HepG2 (cell line): ENCODE measurements around the gene PPP2R5D. TPM values are rescaled to one million over a fixed set of nuclear protein-coding genes. Genes with fewer than 3 reads are reported as not detected.

Experiments
- AKAP8 ChIP-seq: sonication (generic); formaldehyde crosslinking; IDR thresholded peaks from 2 replicates; pipeline ENCODE4 v1.5.1; 2020; ENCODE audit warnings: mild to moderate bottlenecking, missing genetic modification reagents
- ASH2L ChIP-seq: fragments of 300-600, 200-600 bp; sonication (generic); IDR thresholded peaks from 2 replicates; pipeline ENCODE4 v1.7.0; 2017; ENCODE audit warnings: low read depth, mild to moderate bottlenecking, moderate library complexity, mixed read lengths, low read length; ENCODE audit not compliant: insufficient read length
- ELF1 ChIP-seq: sonication (generic); formaldehyde crosslinking; IDR thresholded peaks from 2 replicates; pipeline ENCODE4 v1.4.0; 2020; ENCODE audit warnings: missing genetic modification reagents
- GPN1 ChIP-seq: sonication (generic); formaldehyde crosslinking; IDR thresholded peaks from 2 replicates; pipeline ENCODE4 v1.5.1; 2020; ENCODE audit warnings: missing genetic modification reagents, borderline replicate concordance
- NFKBIZ ChIP-seq: IDR thresholded peaks from 2 replicates; pipeline ENCODE4 v1.6.1; 2018; ENCODE audit warnings: missing genetic modification reagents, missing compliant biosample characterization
- PRMT3 ChIP-seq: sonication (generic); formaldehyde crosslinking; IDR thresholded peaks from 2 replicates; pipeline ENCODE4 v1.8.1; 2022; ENCODE audit warnings: low read depth, mild to moderate bottlenecking, moderate library complexity, missing genetic modification reagents, borderline replicate concordance
- SRF ChIP-seq: IDR thresholded peaks from 2 replicates; pipeline ENCODE4 v1.6.1; 2011; ENCODE audit warnings: mild to moderate bottlenecking, low read depth, low read length, moderate library complexity
- TARDBP ChIP-seq: sonication (generic); formaldehyde crosslinking; IDR thresholded peaks from 2 replicates; pipeline ENCODE4 v1.8.0; 2022; ENCODE audit warnings: mild to moderate bottlenecking, missing genetic modification reagents
- U2AF2 ChIP-seq: fragments of 200-400 bp; formaldehyde crosslinking; IDR thresholded peaks from 2 replicates; pipeline ENCODE4 v1.6.1; 2017; ENCODE audit warnings: low read depth, mild to moderate bottlenecking, low read length
- ZBTB34 ChIP-seq: sonication (generic); formaldehyde crosslinking; IDR thresholded peaks from 2 replicates; pipeline ENCODE4 v1.8.0; 2022; ENCODE audit warnings: mild to moderate bottlenecking, missing genetic modification reagents
- ZMYM3 ChIP-seq: sonication (generic); formaldehyde crosslinking; IDR thresholded peaks from 2 replicates; pipeline ENCODE4 v1.5.1; 2020; ENCODE audit warnings: mild to moderate bottlenecking, missing genetic modification reagents
- ZNF235 ChIP-seq: sonication (generic); formaldehyde crosslinking; IDR thresholded peaks from 2 replicates; pipeline ENCODE4 v1.8.1; 2023; ENCODE audit warnings: mild to moderate bottlenecking, missing genetic modification reagents, borderline replicate concordance
- ZNF260 ChIP-seq: sonication (generic); formaldehyde crosslinking; IDR thresholded peaks from 2 replicates; pipeline ENCODE4 v1.4.0; 2020; ENCODE audit warnings: missing genetic modification reagents, low read depth, mild to moderate bottlenecking, borderline replicate concordance
- ZNF569 ChIP-seq: sonication (generic); formaldehyde crosslinking; IDR thresholded peaks from 2 replicates; pipeline ENCODE4 v1.5.0; 2020; ENCODE audit warnings: mild to moderate bottlenecking, missing genetic modification reagents, moderate library complexity, borderline replicate concordance
- polyA plus RNA-seq, 8 experiments: library from polyadenylated mRNA; depleted of rRNA in 3 of 8; stranded (reverse) in 7 of 8; unstranded in 1 of 8; fragments of >200 nt; fragmentation: Illumina TruSeq in 4 of 8; extraction: Trizol in 4 of 8; gene quantifications; 2 replicates each; pipeline versions ENCODE4 v1.2.1 to v1.2.3, GENCODE V29; 2011 to 2016; ENCODE audit warnings: low read depth in 4 of 8, missing spikeins in 1 of 8, mixed read lengths in 1 of 8; ENCODE audit not compliant: insufficient read depth in 1 of 8
- total RNA-seq, 5 experiments: library from RNA; depleted of rRNA; stranded (reverse); fragments of >200 nt; fragmentation: Illumina TruSeq; extraction: Trizol; gene quantifications; 2 replicates each; pipeline ENCODE4 v1.2.3, GENCODE V29; 2016; ENCODE audit warnings: low read depth in 1 of 5
- TF ChIP-seq, protein P1 (sequence below): sonication (generic); formaldehyde crosslinking; IDR thresholded peaks from 2 replicates; pipeline ENCODE4 v1.4.0; 2020; ENCODE audit warnings: low read depth, missing genetic modification reagents
- TF ChIP-seq, protein P2 (sequence below): sonication (generic); formaldehyde crosslinking; IDR thresholded peaks from 2 replicates; pipeline ENCODE4 v1.4.0; 2020; ENCODE audit warnings: missing genetic modification reagents
- TF ChIP-seq, protein P3 (sequence below): sonication (generic); formaldehyde crosslinking; IDR thresholded peaks from 2 replicates; pipeline ENCODE4 v1.5.0; 2020; ENCODE audit warnings: missing genetic modification reagents
- TF ChIP-seq, protein P4 (sequence below): sonication (generic); formaldehyde crosslinking; IDR thresholded peaks from 2 replicates; pipeline ENCODE4 v1.8.1; 2023; ENCODE audit warnings: missing genetic modification reagents, inconsistent platforms, borderline replicate concordance
- TF ChIP-seq, protein P5 (sequence below): sonication (generic); formaldehyde crosslinking; IDR thresholded peaks from 2 replicates; pipeline ENCODE4 v1.4.0; 2020; ENCODE audit warnings: mild to moderate bottlenecking, missing genetic modification reagents

Gene PPP2R5D
- total and polyA plus RNA-seq, 2 of the 13 experiments (the other 11 are each of a cell fraction or from before 2014, with no cell fraction given) = 53.7 to 60.4 TPM

- TF ChIP-seq, protein P1, sequence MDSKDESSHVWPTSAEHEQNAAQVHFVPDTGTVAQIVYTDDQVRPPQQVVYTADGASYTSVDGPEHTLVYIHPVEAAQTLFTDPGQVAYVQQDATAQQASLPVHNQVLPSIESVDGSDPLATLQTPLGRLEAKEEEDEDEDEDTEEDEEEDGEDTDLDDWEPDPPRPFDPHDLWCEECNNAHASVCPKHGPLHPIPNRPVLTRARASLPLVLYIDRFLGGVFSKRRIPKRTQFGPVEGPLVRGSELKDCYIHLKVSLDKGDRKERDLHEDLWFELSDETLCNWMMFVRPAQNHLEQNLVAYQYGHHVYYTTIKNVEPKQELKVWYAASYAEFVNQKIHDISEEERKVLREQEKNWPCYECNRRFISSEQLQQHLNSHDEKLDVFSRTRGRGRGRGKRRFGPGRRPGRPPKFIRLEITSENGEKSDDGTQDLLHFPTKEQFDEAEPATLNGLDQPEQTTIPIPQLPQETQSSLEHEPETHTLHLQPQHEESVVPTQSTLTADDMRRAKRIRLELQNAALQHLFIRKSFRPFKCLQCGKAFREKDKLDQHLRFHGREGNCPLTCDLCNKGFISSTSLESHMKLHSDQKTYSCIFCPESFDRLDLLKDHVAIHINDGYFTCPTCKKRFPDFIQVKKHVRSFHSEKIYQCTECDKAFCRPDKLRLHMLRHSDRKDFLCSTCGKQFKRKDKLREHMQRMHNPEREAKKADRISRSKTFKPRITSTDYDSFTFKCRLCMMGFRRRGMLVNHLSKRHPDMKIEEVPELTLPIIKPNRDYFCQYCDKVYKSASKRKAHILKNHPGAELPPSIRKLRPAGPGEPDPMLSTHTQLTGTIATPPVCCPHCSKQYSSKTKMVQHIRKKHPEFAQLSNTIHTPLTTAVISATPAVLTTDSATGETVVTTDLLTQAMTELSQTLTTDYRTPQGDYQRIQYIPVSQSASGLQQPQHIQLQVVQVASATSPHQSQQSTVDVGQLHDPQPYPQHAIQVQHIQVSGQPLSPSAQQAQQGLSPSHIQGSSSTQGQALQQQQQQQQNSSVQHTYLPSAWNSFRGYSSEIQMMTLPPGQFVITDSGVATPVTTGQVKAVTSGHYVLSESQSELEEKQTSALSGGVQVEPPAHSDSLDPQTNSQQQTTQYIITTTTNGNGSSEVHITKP = peak; percentile 96
- TF ChIP-seq, protein P2, sequence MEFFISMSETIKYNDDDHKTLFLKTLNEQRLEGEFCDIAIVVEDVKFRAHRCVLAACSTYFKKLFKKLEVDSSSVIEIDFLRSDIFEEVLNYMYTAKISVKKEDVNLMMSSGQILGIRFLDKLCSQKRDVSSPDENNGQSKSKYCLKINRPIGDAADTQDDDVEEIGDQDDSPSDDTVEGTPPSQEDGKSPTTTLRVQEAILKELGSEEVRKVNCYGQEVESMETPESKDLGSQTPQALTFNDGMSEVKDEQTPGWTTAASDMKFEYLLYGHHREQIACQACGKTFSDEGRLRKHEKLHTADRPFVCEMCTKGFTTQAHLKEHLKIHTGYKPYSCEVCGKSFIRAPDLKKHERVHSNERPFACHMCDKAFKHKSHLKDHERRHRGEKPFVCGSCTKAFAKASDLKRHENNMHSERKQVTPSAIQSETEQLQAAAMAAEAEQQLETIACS (CRISPR knock-in tag) = no peak
- 0 out of 2 replicates have a peak, but pooled peaks have one; percentile 60 for TF ChIP-seq ZMYM3
- TF ChIP-seq NFKBIZ (CRISPR knock-in tag) = peak; percentile 81
- TF ChIP-seq U2AF2 = 0 out of 2 replicates have a peak, but pooled peaks have one; percentile 40
- no peak for TF ChIP-seq SRF
- no peak for TF ChIP-seq ZNF260 (CRISPR knock-in tag)
- TF ChIP-seq ASH2L = peak; percentile 76
- no peak for TF ChIP-seq AKAP8 (CRISPR knock-in tag)
- TF ChIP-seq GPN1 (CRISPR knock-in tag) = no peak
- peak; percentile 93 for TF ChIP-seq ELF1 (CRISPR knock-in tag)
- TF ChIP-seq, protein P3, sequence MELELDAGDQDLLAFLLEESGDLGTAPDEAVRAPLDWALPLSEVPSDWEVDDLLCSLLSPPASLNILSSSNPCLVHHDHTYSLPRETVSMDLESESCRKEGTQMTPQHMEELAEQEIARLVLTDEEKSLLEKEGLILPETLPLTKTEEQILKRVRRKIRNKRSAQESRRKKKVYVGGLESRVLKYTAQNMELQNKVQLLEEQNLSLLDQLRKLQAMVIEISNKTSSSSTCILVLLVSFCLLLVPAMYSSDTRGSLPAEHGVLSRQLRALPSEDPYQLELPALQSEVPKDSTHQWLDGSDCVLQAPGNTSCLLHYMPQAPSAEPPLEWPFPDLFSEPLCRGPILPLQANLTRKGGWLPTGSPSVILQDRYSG (CRISPR knock-in tag) = no peak
- no peak for TF ChIP-seq TARDBP
- TF ChIP-seq, protein P4, sequence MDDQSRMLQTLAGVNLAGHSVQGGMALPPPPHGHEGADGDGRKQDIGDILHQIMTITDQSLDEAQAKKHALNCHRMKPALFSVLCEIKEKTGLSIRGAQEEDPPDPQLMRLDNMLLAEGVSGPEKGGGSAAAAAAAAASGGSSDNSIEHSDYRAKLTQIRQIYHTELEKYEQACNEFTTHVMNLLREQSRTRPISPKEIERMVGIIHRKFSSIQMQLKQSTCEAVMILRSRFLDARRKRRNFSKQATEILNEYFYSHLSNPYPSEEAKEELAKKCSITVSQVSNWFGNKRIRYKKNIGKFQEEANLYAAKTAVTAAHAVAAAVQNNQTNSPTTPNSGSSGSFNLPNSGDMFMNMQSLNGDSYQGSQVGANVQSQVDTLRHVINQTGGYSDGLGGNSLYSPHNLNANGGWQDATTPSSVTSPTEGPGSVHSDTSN = no peak
- TF ChIP-seq ZBTB34 (CRISPR knock-in tag) = peak; percentile 32; the same call in 1 of the 2 replicates
- peak; percentile 72; the same call in 1 of the 2 replicates for TF ChIP-seq ZNF569 (CRISPR knock-in tag)
- TF ChIP-seq, protein P5, sequence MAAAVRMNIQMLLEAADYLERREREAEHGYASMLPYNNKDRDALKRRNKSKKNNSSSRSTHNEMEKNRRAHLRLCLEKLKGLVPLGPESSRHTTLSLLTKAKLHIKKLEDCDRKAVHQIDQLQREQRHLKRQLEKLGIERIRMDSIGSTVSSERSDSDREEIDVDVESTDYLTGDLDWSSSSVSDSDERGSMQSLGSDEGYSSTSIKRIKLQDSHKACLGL = no peak; the same call in 1 of the 2 replicates
- TF ChIP-seq ZNF235 (CRISPR knock-in tag) = no peak
- no peak for TF ChIP-seq PRMT3 (CRISPR knock-in tag)
These were observed 5.4 kb upstream of the PPP2R5D start, which contains the start of gene PEX6 (continued) for GRCh38 chr6:42978839-42979522.
